ENCODE data around the gene PPP1R26.
A peak's percentile ranks its signal among the peaks of the same experiment; 100 is the strongest.
"Not testable (repeated sequence)": the region's sequence is repeated elsewhere in the genome, so short reads cannot be mapped to it uniquely, and the experiment has no call there.

PPP1R26 gene
- 2.5 to 3.2 reads per million in 2 donors for total RNA-seq

DNA sequence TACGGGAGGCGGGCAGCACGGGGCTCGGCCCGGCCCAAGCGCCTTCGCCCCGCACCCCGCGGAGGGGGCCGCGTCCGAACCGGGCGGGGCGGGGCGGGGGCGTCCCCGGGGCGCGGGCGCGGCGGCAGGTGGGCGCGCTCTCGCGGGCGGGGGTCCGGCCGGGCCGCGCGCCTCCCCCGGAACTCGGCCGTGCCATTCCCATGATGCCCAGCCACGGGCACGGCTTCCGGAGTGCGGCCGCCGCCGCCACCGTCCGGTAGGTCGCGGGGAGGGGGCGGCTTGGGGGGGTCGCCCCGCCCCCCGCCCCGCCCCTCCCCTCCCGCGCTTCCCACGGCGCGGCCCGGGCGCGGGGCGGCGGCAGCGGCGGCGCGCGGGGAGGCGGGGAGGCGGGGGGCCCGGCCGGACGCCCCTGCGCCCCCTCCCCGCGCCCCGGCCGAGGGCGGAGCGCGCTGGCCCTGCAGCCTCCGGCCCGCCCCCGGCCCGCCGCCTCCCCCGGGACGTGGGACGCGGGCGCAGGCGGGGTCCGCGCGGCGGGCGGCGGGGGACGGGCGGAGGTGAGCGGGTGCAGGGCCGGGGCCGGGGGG, at the start of gene PPP1R26:
Gene PPP1R26 (plus strand): TSS at position 314 of the 584 bp plus-strand sequence. CDS start 4,729 bp downstream, outside the sequence.
- DNase-seq, result no peak

DNA sequence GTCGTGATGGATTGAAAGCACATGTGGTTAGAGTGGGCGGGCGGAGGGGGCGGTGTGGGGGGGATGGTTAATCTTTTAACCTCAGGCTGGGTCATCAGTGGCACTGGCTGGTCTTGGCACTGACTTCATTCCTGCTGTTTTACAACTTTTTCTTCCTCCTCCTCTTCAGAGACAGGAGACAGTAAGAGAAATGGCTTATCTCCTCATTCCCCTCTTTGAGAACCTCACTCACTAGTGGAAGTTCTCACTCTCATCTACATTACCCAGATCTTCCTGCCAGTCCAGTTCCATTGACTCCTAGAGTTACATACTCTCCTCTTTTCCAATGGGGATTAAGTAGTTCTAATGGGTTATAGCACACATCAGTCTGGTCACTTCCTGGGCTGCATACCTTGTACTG, 42.3 kb upstream of the PPP1R26 start:
- DNase-seq, result no peak

- DNase-seq, result not testable (repeated sequence)
Observed at GRCh38 chr9:135437696-135438095, 41.9 kb upstream of the PPP1R26 start.

DNA sequence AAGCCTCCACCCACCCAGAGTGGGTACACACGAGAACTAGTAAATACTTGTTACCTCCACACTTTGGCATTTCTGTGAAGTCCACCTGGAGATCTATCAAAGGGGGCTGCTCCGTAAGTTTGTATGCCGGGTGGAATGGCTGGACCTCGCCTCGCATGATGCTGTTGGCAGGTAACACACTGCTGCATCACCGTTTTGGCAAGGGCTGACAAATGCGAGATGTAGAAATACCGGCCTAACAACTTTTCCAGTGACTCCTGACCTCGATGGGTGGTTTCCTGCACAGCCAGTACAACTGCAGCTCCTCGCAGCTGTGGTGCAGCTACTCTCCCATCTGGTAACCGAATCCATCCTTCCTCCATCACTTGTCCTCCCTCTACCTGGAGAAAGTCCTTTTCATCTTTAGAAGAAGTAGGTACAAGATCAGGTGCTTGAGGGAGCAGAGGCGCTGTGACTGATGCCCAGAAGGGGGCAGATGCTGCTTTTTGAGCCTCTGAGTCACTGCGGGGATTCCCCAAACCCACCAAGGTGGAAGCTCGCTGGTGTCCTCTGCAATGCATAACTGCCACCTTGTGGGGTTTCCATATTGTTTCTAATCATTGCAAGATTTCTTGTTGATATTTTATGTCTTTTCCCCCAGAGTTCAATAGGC, 40.9 kb upstream of the PPP1R26 start:
- peak in 2 of 5 experiments; percentile 32 to 47 for DNase-seq

DNA sequence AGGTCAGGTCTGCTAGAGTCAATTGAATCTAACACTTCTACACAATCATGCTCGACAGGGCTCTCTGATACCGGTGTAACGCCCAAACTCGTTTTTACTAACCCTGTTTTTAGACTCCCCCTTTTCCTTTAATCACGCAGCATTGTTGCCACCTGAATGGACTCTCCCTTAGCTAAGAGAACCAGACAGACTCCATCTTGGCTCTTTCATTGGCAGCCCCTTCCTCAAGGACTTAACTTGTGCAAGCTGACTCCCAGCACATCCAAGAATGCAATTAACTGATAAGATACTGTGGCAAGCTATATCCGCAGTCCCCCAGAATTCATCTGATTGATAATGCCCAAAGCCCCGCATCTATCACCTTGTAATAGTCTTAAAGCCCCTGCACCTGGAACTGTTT, 40.1 kb upstream of the PPP1R26 start:
- DNase-seq, result not testable (repeated sequence)

DNA sequence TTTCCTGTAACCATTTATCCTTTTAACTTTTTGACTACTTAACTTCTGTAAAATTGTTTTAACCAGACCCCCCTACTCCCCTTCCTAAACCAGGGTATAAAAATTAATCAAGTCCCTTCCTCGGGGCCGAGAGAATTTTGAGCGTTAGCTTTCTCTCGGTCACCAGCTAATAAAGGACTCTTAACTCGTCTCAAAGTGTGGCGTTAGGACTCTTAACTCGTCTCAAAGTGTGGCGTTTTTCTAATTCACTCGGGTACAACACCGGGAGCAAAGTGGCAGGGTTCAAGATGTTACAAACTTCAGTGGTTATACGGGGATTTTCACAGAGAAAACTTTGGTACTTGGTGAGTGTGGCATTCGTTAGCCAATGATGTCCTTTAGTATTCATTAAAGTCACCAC, 39.7 kb upstream of the PPP1R26 start:
- DNase-seq, result no peak

GRCh38 chr9:135440620-135441019, 39.0 kb upstream of the PPP1R26 start:
- DNase-seq, result no peak

- not testable (repeated sequence) for DNase-seq
Observed at GRCh38 chr9:135441105-135442071, 38.2 kb upstream of the PPP1R26 start.

- no peak for DNase-seq
Observed at GRCh38 chr9:135442075-135442474, 37.5 kb upstream of the PPP1R26 start.

- no peak for DNase-seq
Observed at GRCh38 chr9:135443797-135444425, 35.7 kb upstream of the PPP1R26 start.

DNA sequence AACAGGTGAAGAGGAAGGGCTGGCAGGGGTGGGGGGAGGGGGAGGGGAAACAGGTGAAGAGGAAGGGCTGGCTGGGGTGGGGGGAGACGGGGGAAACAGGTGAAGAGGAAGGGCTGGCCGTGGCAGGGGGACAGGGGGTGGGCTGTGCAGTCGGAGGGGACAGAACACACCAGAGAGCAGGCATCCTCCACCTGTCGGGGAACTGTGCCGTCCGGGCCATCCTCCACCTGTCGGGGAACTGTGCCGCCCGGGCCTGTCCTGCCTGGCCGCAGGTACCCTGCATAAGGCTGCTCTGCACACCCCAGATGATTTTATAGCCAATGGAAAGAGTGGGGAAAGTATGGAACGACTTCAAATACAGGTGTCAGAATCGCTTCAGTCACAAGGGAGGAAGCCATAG, 32.5 kb upstream of the PPP1R26 start:
- DNase-seq, result no peak

DNA sequence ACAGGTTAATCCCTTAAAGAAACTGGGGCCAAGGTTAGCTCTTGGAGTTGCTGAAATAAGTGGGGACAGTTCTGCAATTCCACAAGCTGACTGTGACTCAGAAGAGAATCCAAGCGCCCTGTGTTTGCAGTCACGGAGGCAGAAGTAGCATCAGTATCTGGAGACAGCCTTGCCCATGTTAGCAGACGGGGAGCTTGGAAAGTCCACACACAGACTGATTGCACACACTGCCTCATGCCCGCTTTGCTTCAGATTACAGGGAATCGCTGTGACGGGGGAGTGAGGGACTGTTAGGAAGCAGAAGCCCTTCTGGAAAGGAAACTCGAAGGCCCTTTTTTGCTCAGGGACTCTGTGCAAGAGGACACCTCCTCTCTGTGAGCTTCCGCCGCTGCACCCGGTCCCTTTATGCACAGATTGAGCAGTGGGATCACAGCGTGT, 30.9 kb upstream of the PPP1R26 start:
- no peak for DNase-seq

DNA sequence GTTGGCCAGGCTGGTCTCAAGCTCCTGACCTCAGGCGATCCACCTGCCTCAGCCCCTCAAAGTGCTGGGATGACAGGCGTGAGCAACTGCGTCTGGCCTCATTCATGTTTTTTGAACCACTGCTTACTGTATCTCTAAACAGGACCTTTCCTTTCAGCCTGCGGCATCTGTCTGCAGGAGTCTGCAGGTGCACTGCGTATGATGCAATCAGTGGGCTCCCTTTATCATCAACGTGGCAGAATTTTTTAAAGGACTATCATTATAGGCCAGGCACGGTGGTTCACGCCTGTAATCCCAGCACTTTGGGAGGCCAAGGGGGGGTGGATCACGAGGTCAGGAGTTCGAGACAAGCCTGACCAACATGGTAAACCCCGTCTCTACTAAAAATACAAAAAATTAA, 30.1 kb upstream of the PPP1R26 start:
- not testable (repeated sequence) for DNase-seq

- no peak for DNase-seq
Observed at GRCh38 chr9:135450956-135451355, 28.6 kb upstream of the PPP1R26 start.

- DNase-seq, result not testable (repeated sequence)
Observed at GRCh38 chr9:135451909-135452308, 27.7 kb upstream of the PPP1R26 start.

DNA sequence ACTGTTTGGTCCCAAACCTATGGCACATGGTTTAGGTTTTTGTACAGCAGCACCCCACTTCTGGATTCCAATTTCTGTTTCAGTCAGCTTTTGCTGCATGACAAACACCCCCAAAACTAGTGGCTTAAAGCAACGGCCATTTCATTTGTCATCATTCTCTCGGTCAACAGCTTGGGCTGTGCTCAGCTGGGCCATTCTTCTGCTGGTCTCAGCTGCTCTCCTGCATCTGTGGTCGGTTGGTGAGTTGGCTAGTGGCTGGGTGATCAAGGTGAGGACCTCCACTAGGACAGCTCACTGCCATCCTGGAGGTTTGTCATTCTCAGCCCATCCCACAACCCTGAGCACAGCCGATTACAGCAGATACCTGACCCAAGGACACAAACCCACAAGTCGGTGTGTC, 24.8 kb upstream of the PPP1R26 start:
- no peak for DNase-seq

GRCh38 chr9:135455401-135456030, 24.1 kb upstream of the PPP1R26 start:
- DNase-seq, result no peak

DNA sequence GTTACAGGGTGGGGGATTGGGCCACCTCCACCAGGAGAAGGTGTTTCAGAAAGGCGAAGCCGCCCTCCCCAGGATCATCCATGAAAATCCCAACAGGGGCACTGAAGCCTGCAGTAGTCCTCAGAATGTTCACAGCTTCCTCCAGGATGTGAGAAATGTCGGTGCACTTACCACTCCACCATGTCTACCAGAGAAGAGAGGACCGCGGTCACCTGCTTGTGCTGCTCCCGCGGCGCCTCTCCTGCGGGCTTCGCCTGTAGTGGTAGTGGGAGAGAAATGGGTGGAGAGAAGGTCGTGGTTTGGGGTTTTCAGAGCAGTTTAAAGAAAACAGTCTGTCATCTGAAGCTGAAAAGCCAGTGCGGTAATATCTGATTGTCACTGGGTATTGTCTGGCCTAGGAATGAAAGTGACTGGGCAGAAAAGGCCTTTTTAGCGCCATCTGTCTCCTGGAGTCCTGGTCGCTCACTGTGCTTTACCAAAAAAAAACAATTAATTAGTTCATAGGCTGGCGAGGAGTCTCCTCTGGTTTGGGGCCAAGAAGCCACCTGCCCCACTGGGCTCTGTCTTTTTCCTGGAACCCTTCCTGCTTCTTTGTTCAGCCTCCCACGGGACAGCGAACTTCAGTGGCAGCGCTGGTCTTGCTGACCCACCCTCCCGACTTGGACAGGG, 23.0 kb upstream of the PPP1R26 start:
- DNase-seq, result no peak

- not testable (repeated sequence) for DNase-seq
Observed at GRCh38 chr9:135458478-135458877, 21.1 kb upstream of the PPP1R26 start.

DNA sequence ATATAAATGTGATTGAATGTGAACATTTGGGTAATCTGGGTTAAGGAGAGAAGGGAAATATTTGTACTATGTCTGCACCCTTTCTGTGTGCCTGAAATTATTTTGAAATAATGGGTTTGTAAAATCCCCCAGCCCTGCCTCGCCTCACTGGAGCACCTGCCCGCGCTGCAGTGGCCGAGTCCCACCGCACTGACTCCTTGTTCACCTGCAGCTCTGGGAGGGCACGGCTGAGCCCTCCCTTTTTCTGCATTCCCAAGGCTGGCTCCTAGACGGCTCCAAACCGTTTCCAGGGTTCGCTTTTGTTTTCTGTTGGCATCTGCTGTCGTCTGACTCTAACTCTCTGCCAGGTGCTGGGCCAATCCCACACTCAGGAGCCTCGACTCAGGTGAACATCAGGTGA, 17.6 kb upstream of the PPP1R26 start:
- no peak for DNase-seq

- no peak for DNase-seq
Observed at GRCh38 chr9:135463140-135463539, 16.4 kb upstream of the PPP1R26 start.

GRCh38 chr9:135464181-135464580, 15.4 kb upstream of the PPP1R26 start:
- DNase-seq, result no peak

Data from T-helper 2 cell (primary cell).